Measurements from ENCODE around the gene LGALS7.
"Not testable (repeated sequence)": the region's sequence is repeated elsewhere in the genome, so short reads cannot be mapped to it uniquely, and the experiment has no call there.

The LGALS7 gene

DNA sequence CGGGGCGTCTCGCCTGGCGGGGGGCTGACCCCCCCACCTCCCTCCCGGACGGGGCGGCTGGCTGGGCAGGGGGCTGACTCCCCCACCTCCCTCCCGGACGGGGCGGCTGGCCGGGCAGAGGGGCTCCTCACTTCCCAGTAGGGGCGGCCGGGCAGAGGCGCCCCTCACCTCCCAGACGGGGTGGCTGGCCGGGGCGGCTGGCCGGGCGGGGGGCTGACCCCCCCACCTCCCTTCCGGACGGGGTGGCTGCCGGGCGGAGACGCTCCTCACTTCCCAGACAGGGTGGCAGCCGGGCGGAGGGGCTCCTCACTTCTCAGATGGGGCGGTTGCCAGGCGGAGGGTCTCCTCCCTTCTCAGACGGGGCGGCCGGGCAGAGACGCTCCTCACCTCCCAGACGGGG, 24.5 kb upstream of the LGALS7 start:
- not testable (repeated sequence) for DNase-seq

DNA sequence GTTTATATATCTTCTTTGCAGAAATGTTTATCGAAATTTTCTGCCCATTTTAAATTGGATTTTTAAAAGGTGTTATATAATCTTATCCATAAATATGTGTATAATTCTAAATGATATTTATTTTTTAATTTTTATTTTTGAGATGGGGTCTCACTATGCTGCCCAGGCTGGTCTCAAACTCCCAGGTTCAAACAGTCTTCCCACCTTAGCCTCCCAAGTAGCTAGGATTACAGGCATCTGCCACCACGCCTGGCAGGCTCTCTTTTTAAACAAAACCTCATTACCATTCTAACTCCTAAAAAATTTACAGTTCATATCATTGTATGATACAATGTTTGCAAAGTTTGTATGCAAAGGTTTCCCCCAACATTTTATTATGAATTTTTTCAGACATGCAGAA, 22.8 kb upstream of the LGALS7 start:
- DNase-seq = no peak

DNA sequence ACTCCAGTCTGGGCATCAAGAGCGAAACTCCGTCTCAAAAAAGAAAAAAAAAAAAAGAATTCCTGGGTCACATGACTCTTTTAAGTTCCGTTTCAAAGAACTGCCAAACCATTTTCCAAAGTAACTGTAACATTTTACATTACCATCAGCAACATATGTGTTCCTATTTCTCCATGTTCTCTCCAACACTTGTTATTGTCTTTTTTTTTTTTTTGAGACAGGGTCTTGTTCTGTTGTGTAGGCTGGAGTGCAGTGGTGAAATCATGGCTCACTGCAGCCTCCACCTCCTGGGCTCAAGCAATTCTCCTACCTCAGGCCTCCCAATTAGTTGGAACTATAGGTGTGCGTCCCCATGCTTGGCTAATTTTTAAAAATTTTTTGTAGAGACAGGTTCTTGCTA, 22.2 kb upstream of the LGALS7 start:
- no peak for DNase-seq

DNA sequence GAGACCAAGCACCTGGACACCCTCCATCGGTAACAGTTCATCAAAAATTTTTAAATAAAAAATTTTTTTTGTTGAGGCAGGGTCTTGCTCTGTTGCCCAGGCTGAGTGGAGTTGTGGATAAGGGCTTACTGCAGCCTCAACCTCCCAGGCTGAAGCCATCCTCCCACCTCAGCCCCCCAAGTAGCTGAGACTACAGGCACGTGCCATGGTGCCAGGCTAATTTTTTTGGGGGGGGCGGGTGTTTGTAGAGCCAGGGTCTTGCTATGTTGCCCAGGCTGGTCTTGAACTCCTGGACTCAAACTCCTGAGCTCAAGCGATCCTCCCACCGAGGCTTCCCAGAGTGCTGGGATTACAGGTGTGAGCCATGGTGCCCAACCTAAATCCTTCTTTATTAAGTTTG, 20.4 kb upstream of the LGALS7 start:
- DNase-seq = no peak

DNA sequence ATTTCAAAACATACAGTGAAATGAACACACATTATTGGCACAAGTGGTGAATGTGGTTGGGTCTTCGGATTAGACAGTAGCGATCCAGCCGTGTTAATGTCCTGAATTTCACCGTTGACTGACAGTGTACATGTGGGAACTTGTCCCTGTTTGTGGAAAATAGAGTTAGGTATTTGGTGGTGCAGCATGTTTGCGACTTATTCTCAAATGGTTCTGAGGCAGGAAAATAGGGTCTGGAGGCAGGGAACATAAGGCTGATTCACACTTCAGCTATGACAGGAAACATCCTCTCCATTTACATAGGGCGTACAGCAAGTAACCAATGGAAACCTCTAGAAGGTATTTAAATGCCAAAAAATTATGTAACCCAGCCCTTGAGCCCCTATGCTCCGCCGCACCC, 19.9 kb upstream of the LGALS7 start:
- DNase-seq = no peak

DNA sequence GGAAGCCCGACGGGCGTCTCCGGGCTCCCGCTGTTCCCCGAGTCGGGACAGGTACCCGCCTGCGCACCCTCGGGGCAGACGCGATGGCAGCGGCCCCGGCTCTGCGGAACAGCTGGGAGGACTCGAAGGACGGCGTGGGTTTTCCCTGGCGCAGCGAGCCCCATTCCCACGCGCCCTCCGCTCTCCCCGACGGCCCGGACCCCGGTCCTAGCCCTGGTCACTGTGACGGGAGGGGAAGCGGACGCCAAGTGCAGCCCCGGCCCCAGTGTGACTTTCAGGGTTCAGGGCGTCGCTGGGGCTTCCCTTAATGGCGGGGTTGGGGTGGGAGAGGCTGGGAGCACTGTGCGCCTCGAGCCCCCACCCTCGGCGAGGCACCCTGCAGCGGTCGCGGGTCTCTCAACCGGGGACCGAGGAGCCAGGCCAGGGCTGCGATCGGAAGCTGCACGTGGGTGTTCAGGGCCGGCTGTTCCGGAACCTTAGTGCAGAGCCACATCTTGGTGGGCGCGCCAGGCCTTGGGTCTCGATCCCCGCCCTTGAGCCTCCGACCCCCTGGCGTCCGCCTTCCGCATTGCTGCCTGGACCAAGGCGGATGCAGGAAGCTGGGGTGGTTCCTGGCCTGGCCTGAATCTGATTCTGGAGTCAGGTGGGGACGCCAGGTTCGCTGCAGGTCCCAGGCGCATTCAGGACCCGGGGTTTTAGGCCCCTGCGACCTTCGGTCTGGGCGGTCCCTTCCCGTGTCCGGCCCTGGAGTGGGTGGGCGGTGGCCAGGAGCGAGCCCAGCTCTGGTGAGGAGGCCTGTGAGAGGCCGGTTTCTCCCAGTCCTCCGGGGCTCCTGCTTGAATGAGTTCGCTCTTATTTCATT, 19.2 kb upstream of the LGALS7 start:
- DNase-seq = peak in 1 of 2 experiments; percentile 11

DNA sequence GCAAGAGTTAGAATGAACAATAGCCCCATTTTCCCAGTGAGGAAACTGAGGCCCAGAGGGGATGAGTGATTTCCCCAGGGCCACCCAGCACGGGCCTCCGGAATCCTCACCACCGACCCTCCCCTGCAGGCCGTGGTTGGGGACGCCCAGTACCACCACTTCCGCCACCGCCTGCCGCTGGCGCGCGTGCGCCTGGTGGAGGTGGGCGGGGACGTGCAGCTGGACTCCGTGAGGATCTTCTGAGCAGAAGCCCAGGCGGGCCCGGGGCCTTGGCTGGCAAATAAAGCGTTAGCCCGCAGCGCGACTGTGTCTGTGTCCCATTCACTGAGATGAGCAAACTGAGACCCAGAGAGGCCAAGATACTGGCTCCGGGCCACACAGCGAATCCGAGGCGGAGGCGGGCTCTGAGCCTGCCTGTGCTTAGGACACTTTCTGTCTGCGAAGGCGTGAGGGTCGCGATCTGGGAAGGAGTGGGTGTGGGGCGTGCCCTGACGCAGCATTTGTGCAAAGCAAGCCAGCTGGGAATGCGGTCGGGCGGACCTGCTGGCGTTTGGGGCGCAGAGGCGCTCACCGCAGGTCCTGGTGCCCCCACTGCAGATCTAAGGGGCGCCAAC, 18.2 kb upstream of the LGALS7 start:
- not testable (repeated sequence) for DNase-seq

DNA sequence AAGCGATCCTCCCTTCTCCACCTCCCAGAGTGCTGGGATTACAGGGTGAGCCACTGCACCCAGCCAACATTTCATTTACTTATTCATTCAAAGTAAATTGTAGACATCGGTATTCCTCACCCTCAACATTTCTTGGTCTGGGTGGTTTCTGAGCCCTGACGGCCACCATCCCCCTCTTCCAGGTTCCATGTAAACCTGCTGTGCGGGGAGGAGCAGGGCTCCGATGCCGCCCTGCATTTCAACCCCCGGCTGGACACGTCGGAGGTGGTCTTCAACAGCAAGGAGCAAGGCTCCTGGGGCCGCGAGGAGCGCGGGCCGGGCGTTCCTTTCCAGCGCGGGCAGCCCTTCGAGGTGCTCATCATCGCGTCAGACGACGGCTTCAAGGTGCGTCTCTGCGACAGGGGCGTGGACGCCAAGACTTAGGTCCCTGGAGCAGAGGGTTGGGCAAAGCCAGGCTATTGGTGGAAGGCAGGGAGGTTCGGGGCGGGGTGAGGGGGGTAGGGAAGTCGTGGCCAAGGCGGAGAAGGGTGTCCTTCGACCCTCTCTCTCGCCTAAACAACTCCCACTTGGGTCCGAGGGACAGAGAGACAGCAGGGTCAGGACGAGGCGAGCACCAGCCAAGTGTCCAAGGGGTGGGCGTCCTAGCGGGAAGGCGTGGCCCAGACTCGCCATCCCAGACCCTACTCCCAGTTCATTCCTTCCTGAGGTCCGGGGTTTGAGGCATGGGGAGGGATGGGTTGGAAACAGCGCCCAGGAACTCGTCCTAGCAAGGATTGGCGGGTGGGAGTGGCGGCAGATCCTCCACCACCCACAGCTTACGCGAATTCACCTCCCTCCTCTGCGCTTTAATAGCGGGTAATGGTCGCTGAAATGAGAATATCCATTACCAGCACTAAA, 17.4 kb upstream of the LGALS7 start:
- DNase-seq = not testable (repeated sequence)

DNA sequence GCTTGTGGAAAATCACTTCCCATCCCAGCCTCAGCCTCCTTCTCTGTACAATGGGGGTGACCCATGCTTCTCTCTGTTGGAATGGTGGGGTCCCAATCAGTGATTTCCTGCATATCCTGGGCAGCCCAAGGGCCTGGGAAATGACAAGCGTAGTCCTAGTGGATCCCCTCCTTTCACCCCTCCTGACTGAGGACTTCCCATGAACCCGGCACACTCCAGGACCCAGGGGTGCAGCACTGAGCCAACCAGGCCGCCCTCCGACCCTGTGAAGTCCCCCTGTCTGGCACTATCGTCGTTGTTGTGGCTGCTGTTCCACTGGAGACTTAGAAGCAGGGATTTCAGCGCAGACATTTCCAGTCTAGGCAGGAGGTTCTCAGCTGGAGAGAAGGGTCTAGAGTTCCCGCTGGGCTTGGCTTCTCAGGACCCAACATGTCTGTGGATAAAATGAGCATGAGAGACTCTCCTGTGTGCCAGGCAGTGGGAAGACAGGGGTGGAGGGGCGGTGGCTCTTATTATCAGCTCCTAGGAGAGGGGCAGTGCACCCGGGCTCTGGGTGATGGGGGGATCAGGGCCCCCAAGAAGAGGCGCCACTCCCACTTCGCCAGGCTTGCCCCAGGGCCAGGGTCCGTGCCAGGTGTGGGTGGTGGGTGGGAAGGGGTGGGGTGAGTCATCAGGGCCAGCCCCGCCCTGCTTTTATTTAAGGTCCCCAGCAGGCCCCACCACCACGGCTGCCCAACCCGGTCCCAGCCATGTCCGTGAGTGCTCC, 15.3 kb upstream of the LGALS7 start, which contains the start of gene LGALS7B:
Gene LGALS7B (plus strand): TSS at position 723 of the 766 bp plus-strand sequence. CDS start 27 bp downstream, at position 750.
- no peak for DNase-seq

DNA sequence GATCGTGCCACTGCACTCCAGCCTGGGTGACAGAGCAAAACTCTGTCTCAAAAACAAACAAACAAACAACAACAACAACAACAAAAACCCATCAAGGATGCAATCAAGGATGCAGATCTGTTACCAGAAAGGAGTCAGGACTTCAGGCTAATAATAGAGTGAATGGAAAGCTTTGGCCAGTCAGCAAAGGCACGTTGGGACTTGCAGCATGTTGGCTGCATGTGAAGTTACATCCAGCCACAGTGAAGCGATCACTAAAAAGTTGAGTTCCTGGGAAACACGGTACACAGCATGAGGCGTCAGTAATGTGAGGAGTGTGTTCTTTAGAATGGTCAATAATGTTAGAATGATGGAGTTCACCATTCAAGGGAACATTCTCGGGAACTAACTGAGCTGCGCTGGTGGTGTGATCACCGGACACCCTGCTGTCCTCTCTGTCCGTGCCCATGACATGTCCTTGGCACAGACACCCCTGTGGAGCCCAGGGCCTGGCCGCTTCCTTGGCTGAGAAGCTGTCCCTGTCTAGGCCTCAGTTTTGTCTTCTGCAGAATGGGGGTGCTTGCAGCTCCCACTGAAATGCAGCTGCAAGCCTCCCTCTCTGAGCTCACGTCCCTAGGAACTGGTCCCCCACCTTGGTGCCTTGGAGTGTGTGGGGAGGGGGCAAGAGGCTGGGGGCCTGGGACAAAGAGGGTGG, 13.4 kb upstream of the LGALS7 start:
- no peak for DNase-seq

DNA sequence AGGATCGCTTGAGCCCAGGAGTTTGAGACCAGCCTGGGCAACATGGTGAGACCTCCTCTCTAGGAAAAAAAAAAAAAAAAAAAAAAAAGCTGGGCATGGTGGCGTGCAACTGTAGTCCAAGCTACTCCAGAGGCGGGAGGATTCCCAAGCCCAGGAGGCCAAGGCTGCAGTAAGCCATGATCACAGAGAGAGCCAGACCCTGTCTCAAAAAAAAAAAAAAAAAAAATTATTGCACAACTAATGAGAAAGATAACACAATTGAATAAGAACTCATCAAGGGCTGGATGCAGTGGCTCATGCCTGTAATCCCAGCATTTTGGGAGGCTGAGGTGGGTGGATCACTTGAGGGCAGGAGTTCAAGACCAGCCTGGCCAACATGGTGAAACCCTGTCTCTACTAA, 12.7 kb upstream of the LGALS7 start:
- DNase-seq = not testable (repeated sequence)

DNA sequence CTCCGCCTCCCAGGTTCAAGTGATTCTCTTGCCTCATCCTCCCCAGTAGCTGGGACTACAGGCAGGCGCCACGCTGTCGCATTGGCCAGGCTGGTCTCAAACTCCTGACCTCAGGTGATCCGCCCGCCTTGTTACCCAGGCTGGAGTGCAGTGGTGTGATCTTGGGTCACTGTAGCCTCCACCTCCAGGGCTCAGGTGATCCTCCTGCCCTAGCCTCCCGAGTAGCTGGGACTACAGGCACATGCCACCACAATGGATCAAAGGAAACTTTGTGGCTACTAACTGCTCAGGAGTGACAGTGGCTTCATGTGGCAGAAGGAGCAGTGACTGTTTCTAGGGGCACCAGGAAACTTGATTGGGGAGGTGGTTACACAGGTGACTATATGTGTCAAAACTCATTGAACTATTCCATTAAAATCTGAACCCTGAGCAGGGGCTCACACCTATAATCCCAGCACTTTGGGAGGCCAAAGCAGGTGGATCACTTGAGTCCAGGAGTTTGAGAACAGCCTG, 11.9 kb upstream of the LGALS7 start:
- DNase-seq = no peak

DNA sequence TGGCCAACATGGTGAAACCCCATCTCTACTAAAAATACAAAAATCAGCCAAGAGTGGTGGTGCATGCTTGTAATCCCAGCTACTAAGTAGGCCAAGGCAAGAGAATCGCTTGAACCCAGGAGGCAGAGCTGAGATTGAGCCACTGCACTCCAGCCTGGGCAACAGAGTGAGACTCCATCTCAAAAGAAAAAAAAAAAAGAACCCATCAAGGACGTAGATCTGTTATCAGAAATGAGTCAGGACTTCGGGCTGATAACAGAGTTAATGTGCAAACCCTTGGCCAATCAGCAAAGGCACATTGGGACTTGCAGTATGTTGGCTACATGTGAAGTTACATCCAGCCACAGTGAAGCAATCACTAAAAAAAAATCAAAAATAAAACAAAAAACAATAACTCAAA, 10.9 kb upstream of the LGALS7 start:
- no peak for DNase-seq

DNA sequence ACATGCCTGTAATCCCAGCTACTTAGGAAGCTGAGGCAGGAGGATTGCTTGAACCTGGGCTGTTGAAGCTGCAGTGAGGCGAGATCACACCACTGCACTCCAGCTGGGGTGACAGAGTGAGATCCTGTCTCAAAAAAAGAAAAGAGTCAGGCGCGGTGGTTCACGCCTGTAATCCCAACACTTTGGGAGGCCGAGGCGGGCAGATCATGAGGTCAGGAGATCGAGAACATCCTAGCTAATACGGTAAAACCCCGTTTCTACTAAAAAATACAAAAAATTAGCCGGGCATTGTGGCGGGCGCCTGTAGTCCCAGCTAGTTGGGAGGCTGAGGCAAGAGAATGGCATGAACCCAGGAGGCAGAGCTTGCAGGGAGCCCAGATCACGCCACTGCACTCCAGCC, 8.9 kb upstream of the LGALS7 start:
- not testable (repeated sequence) for DNase-seq

DNA sequence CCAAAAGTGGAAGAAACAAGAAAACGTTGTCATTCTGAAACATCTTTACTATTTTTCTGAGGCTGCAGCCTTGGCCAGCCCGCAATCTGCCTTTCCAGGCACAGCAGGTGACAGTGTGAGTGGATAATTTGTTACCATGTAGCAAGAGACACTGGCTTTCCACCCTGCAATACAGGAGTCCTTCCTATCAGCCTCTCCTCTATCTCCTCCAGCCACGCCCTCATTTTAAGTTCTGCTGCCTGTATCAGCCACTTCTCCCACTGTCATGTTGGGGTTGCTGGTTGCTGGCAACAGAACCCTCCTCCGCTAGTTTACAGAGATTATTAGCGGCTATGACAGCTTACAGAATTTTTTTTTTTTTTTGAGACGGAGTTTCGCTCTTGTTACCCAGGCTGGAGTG, 7.7 kb upstream of the LGALS7 start:
- no peak for DNase-seq

DNA sequence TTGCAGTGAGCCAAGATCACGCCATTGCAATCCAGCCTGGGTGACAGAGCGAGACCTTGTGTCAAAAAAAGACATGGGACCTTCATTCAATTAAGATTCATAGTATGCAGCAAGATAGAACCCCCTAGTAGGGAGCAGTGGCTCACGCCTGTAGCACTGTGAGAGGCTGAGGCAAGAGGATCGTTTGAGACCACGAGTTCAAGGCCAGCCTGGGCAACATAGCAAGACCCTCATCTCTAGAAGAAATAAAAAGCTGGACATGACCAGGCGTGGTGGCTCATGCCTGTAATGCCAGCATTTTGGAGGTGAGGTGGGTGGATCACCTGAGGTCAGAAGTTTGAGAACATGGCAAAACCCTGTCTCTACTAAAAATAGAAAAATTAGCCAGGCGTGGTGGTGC, 7.1 kb upstream of the LGALS7 start:
- no peak for DNase-seq

DNA sequence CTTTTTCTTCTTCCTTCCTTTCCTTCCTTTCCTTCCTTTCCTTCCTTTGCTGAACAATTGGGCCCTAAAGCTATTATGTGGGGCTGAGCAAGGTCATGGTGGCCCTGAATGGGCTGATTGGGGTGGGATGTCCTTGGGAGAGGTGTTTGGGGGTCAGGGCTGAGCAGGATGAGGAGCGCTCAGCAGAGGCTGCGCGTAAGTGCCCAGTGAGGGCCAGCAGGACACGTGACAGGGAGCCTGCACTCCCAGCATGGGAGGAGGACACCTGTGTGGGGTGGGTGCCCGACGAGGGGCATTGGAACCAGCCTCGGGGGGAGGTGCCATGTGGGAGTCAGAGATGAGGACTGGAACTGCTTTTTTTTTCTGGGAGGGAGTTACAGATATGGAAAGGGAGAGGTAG, 5.4 kb upstream of the LGALS7 start:
- no peak for DNase-seq

DNA sequence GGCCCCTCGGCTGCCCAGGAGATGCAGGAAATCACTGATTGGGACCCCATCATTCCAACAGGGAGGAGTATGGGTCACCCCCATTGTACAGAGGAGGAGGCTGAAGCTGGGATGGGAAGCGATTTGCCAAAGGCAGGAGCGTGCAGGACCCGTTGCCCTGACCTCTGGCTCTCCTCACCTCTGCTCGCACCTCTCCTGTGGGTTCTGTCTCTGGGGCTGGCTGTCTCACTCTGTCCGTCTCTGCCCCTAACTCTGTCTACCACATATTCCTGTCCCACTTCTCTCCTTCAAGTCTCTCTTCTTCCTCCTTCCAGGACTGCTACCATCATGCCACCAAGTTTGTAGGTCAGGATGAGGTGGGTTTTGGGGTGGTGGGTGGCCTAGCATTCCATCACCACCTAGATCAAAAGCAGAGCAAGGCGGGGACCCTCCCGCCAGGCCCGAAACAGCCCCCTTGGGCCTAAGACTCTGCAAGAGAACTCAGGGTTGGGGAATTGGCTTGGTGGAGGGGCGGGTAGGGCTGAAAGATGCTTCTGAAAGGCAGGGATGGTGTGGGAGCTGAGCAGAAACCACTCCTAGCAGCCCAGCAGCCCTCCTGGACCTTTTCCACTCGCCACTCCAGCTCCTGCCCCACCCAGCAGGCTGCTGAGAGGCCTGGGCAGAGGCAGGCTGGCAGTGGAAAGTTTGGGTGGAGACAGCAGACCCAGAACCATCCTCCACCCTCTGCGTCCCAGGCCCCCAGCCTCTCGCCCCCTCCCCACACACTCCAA, 1.0 kb upstream of the LGALS7 start:
- no peak for DNase-seq

DNA sequence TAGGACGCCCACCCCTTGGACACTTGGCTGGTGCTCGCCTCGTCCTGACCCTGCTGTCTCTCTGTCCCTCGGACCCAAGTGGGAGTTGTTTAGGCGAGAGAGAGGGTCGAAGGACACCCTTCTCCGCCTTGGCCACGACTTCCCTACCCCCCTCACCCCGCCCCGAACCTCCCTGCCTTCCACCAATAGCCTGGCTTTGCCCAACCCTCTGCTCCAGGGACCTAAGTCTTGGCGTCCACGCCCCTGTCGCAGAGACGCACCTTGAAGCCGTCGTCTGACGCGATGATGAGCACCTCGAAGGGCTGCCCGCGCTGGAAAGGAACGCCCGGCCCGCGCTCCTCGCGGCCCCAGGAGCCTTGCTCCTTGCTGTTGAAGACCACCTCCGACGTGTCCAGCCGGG, 1.7 kb downstream of the LGALS7 start:
- not testable (repeated sequence) for DNase-seq

DNA sequence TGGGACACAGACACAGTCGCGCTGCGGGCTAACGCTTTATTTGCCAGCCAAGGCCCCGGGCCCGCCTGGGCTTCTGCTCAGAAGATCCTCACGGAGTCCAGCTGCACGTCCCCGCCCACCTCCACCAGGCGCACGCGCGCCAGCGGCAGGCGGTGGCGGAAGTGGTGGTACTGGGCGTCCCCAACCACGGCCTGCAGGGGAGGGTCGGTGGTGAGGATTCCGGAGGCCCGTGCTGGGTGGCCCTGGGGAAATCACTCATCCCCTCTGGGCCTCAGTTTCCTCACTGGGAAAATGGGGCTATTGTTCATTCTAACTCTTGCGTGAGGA, 2.4 kb downstream of the LGALS7 start:
- not testable (repeated sequence) for DNase-seq

All from activated CD4-positive, alpha-beta T cell treated with anti-CD3 and anti-CD28 coated beads, Interleukin-2, amount 50 U/mL, for 4 hours (primary cell).